Jurkat, Clone E6-1 (cell line): ENCODE results near the gene CNP.
"Not testable (repeated sequence)": the region's sequence is repeated elsewhere in the genome, so short reads cannot be mapped to it uniquely, and the experiment has no call there.

ENCODE experiments used
- DNase-seq: peaks from one replicate; pipeline ENCODE4 v3.0.0-alpha.2; 2011; ENCODE audit warnings: low read depth, low spot score
- H3K4me3 ChIP-seq: 2 replicates; pipeline ENCODE4 v1.5.1; 2011; ENCODE audit warnings: mild to moderate bottlenecking, low read length, control low read depth, moderate library complexity

CNP gene

DNA sequence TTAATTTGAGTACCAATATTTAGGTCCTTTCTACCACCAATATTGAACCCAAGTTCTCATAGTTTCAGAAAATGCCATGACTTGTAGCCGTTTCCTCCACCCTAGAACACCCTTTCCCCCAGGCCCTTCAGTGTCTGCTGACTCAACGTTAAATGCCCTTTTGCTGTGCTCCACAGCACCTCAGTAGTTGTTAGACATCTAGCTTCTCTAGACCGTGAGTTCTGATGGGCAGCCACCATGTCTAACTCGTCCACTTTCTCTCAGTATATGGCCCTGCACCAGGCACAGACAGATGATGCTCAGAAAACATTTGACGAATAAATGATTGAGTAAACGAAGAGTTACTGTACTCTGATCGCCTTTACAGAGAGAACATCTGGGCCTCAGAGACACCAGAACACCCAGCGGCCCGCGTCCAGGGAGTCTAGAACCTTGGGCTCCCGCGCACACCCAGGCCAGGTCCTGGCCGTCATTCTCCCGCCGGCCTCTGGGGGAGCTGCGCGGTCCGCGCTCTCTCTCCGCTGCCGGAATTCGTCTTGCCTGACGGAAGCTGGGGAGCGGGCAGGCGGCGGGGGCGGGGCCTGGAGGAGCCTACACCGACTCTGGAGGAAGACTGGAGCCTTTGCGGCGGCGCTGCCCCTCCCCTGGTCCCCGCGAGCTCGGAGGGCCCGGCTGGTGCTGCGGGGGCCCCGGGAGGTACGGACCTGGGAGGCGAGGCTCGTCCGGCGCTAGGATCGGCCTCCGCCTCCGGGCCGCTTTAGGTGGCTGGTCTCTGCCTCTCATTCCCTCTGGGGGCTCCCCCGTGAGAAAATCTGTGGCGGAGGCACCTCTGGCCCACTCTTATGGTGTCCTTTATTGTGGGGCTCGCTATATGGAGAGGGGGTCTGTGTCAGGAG lies 53.2 kb downstream of the CNP start, which contains the start of gene NKIRAS2:
TSS of gene NKIRAS2 (plus strand) at position 582 of the 896 bp plus-strand sequence. CDS start 1,488 bp downstream, outside the sequence.
- DNase-seq, result peak; percentile 81
- H3K4me3 ChIP-seq, result peak within 1 kb of the TSS; percentile 86

DNA sequence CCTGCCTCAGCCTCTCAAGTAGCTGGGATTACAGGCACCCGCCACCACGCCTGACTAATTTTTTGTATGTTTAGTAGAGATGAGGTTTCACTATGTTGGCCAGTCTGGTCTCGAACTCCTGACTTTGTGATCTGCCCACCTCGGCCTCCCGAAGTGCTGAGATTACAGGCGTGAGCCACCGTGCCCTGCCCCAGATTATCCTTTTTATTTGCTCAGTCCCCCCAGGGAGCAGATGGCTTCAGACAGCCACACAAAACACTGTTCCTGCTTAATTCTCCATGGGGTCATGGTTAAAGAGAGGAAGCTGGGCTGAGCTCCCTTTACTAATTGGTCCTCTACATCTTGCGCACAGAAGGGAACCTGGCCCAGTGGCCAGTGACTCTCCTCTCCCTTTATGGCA lies 54.2 kb downstream of the CNP start:
- DNase-seq, result not testable (repeated sequence)
- H3K4me3 ChIP-seq, result peak overlapping the region; percentile 86

DNA sequence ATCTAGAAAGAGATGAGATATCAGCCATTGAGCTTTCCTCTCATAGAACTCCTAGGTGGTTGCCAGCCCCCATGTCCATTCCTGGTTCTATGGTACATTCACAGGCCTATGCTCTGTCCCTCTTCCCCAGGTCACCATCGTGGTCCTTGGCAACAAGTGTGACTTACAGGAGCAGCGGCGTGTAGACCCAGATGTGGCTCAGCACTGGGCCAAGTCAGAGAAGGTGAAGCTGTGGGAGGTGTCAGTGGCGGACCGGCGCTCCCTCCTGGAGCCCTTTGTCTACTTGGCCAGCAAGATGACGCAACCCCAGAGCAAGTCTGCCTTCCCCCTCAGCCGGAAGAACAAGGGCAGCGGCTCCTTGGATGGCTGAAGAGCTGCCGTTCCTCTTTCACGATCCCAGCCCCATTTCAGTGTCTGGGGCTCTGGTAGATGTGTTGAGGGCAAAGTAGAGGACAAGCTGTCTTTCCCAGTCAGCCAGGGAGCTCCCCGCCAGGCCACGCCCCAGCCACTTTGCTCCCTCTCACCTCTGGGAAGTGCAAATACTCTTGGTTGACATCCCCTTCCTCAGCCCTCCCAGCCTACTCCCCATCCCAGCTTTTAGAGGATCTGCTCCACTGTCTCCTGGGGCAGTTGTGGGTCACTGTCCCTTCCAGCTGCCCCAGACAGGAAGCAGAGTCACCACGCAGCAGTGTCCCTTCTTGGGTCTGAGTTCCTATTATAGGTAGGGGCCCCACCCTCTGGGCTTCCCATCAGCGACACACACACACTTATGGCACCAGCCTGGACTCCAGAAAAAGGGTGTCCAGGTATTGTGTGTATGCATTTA lies 57.1 kb downstream of the CNP start:
- H3K4me3 ChIP-seq, result no peak overlapping the region
- DNase-seq, result no peak

DNA sequence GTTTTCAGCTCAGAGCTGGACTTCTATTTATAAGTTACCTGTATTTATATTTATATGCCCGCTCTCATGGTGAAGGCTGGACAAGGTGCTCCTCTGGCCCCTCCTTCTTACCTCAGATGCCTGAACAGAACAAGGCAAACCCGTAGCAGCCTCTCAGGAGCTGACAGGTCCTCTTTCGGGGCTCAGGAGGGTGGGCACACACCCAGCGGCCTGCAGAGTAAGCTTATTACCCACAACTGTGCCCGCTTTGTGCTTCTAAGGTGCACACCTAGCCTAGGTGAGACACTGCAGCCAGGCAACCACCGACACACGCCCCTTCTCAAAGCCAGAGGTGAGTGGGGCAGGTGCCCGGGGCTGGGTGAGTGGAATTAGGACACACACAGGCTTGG lies 58.6 kb downstream of the CNP start:
- DNase-seq, result no peak
- H3K4me3 ChIP-seq, result no peak overlapping the region

DNA sequence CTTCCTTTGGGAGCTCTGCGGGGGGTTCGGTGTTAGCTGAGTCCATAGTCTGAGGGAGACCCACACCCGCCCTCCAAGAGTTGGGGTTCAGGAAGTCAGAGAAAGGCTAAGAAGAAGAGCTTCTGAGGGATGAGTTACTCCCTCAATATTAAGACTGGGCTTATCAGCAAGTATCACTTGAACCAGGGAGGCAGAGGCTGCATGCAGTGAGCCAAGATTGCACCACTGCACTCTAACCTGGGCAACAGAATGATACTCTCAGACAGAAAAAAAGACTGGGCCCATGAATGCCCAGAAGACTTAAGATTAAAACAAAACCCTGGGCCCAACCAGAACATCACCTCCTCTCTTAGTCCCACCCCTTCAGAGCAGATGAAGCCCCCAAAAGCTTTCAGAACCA lies 59.3 kb downstream of the CNP start:
- no peak for DNase-seq
- H3K4me3 ChIP-seq, result no peak overlapping the region

DNA sequence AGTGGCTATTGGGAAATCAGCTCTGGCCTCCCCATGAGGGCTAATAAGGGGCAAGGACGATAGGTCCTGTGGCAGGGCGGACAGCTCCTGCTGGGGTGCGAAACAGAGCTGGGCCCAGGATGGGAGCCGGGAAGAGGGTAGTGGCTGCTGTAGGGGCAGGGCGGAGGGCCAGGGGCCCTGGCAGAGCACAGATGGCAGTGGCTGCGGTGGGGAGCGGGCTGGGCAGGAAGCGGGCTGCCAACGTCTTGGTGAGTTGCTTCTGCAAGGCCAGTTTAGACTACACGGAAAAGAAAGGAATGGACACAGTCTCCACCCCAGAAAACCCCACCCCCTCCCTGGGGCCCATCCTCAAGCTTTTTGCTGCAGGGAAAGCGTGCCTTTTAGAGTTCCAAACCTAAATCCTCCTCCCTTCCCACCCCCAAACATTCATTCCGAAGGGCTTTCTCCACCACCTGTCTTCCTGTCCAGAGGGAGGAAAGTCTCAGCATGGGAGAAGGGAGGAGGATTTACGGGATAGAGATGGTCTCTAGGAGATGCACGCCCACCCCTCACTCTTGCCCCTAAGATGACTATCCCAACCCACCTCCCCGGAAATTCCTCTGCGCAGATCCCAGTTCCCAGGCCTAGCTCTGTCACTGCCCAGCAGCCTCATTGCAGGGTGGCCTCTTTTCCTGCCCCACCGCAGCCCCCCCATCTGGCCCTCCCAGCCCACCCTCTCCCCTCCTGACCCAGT lies 60.4 kb downstream of the CNP start:
- DNase-seq, result no peak
- no peak overlapping the region for H3K4me3 ChIP-seq
